CD8-positive, alpha-beta memory T cell (primary cell): ENCODE measurements around the gene ADRA1B. TPM values are rescaled to one million over a fixed set of nuclear protein-coding genes. Genes with fewer than 3 reads are reported as not detected.

ENCODE experiments used
- CTCF ChIA-PET: fragments of 350-600 bp; sonication (Branson Sonifier 250); formaldehyde crosslinking; loops from one replicate; lab custom pipeline; 2021; ENCODE audit warnings: antibody characterized with exemption; lab: Charles Lee
- POLR2A ChIA-PET: fragments of 350-600 bp; sonication (Branson Sonifier 250); formaldehyde crosslinking; loops from one replicate; lab custom pipeline; 2021; ENCODE audit warnings: antibody characterized with exemption; lab: Charles Lee
- DNase-seq, 5 donors: peaks; one replicate each; pipeline versions ENCODE4 v3.0.0 to v3.0.0-alpha.2; 2020 to 2022; ENCODE audit warnings: mixed read lengths in 1 of 5
- H3K27ac ChIP-seq: one replicate; pipeline ENCODE4 v1.7.0; 2013; ENCODE audit warnings: low read depth, mild to moderate bottlenecking, low read length, moderate library complexity
- H3K27me3 ChIP-seq: 2 replicates; pipeline ENCODE4 v1.7.0; 2013; ENCODE audit warnings: low read length, mild to moderate bottlenecking; ENCODE audit not compliant: insufficient read depth, poor library complexity, severe bottlenecking
- H3K36me3 ChIP-seq: 2 replicates; pipeline ENCODE4 v1.7.0; 2013; ENCODE audit warnings: mild to moderate bottlenecking, low read length, moderate library complexity; ENCODE audit not compliant: insufficient read depth
- H3K4me1 ChIP-seq: 2 replicates; pipeline ENCODE4 v1.7.0; 2013; ENCODE audit warnings: mild to moderate bottlenecking, low read length, moderate library complexity; ENCODE audit not compliant: insufficient read depth
- H3K4me3 ChIP-seq: 2 replicates; pipeline ENCODE4 v1.7.0; 2013; ENCODE audit warnings: mild to moderate bottlenecking, low read length
- H3K9me3 ChIP-seq: 2 replicates; pipeline ENCODE4 v1.7.0; 2013; ENCODE audit warnings: mild to moderate bottlenecking, low read length
- H3K27ac Mint-ChIP-seq, 8 donors: one replicate each; pipeline ENCODE4 v1.8.0; 2020 to 2021; ENCODE audit warnings: mixed read lengths in 8 of 8, mild to moderate bottlenecking in 6 of 8, inconsistent platforms in 3 of 8, moderate library complexity in 3 of 8
- H3K27me3 Mint-ChIP-seq, 2 donors: one replicate each; pipeline ENCODE4 v1.8.0; 2020 to 2021; ENCODE audit warnings: mixed read lengths in 2 of 2, mild to moderate bottlenecking in 1 of 2, moderate library complexity in 1 of 2
- H3K36me3 Mint-ChIP-seq, 3 donors: one replicate each; pipeline ENCODE4 v1.8.0; 2020 to 2021; ENCODE audit warnings: mixed read lengths in 3 of 3, inconsistent platforms in 1 of 3, mild to moderate bottlenecking in 1 of 3
- H3K4me1 Mint-ChIP-seq, 3 donors: one replicate each; pipeline ENCODE4 v1.8.0; 2020 to 2021; ENCODE audit warnings: mixed read lengths in 3 of 3, inconsistent platforms in 1 of 3, mild to moderate bottlenecking in 1 of 3
- H3K4me3 Mint-ChIP-seq, 7 donors: one replicate each; pipeline ENCODE4 v1.8.0; 2020 to 2021; ENCODE audit warnings: mixed read lengths in 7 of 7, mild to moderate bottlenecking in 6 of 7, moderate library complexity in 4 of 7, inconsistent platforms in 2 of 7
- H3K9me3 Mint-ChIP-seq, 5 donors: one replicate each; pipeline ENCODE4 v1.8.0; 2020 to 2022; ENCODE audit warnings: mixed read lengths in 5 of 5, mild to moderate bottlenecking in 3 of 5, moderate library complexity in 2 of 5, inconsistent platforms in 1 of 5
- polyA plus RNA-seq: library from polyadenylated mRNA; unstranded; fragments of 300-500 nt; fragmentation: Illumina TruSeq; gene quantifications from one replicate; pipeline ENCODE4 v1.2.3, GENCODE V29; 2021
- total RNA-seq, 2 experiments: library from RNA; stranded (reverse); gene quantifications; one replicate each; pipeline ENCODE4 v1.2.3, GENCODE V29; 2021

Gene ADRA1B
- total RNA-seq (not detected), polyA plus RNA-seq (not detected)

DNA sequence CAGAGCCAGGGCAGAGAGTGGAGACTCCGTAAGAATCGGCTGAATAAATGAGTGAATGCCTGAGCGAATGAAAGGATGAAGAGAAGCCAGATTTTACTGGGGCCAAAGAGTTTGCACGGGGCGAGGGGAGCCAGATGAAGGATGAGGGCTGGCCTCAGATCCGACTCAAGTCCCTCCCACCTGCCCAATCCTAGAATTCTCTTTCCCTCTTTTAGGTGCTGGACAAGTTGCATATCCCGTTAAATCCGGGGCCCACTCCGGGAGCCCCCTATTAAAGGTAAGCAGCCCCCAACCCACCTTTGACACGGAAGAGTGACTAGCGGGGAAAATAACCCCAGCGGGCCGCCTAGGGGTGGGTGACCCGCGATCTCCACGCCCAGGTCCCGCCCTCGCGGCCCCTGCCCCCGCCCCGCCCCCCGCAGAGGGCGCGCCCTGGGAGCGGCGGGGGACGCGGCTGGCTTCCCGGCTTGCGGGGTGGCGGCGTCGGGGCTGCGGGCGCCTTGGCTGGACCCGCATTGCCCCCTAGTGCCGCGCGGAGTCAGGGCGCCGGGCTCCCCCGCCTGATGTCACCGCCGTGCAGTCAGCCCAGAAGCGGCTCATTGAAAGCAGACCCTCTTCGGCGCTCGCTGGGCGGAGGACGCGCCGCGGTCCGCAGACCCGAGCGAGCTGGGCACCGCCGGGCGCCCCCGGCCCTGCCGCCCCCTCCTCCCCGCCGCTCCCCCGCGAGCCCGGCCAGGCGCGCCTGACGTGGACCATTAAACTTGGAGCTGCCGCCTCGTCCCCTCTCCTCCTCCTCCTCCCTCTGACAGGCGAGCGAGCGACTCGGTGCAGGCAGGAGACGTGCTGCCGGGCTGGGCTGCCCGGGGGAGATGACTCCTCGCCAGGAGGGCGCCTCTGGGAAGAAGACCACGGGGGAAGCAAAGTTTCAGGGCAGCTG, at the start of gene ADRA1B:
TSS of gene ADRA1B (plus strand) at position 579 of the 937 bp plus-strand sequence. CDS start 424 bp downstream, outside the sequence.
- H3K27me3 ChIP-seq = peaks cover 15% of the 10 kb centered on the region

GRCh38 chr5:159873680-159874079, 42.6 kb upstream of the ADRA1B start:
- Histone ChIP-seq H3K27ac (no peak overlapping the region), H3K9me3 (no peaks in the 10 kb centered on the region), H3K4me1 (no peaks in the 10 kb centered on the region), H3K36me3 (no peaks in the 10 kb centered on the region), H3K27me3 (peaks cover 1% of the 10 kb centered on the region), H3K4me3 (no peak overlapping the region)
- H3K4me1 Mint-ChIP-seq = no peaks in the 10 kb centered on the region
- peaks cover 18 to 45% of the 10 kb centered on the region in 2 donors for H3K27me3 Mint-ChIP-seq
- POLR2A ChIA-PET = no interaction called here
- CTCF ChIA-PET = no interaction called here
- H3K9me3 Mint-ChIP-seq = peaks cover 0 to 3% (median 0%) of the 10 kb centered on the region in 5 donors
- H3K36me3 Mint-ChIP-seq = peaks cover 0 to 4% (median 0%) of the 10 kb centered on the region in 3 donors
- no peak overlapping the region for H3K4me3 Mint-ChIP-seq
- no peak overlapping the region for H3K27ac Mint-ChIP-seq
- no peak for DNase-seq

More for the DNA sequence above, at the start of gene ADRA1B:
- Mint-ChIP-seq H3K36me3 (no peaks in the 10 kb centered on the region), H3K27ac (no peak within 1 kb of the TSS), H3K4me3 (peak within 1 kb of the TSS in 6 of 7 donors; percentile 47 to 77 (median 66)), H3K4me1 (peaks cover 10 to 11% (median 11%) of the 10 kb centered on the region in 3 donors), H3K27me3 (peaks cover 27 to 75% of the 10 kb centered on the region in 2 donors), H3K9me3 (no peaks in the 10 kb centered on the region)
- H3K4me1 ChIP-seq = no peaks in the 10 kb centered on the region
- no peaks in the 10 kb centered on the region for H3K9me3 ChIP-seq
- peak in 4 of 5 donors; percentile 11 to 39 (median 17) for DNase-seq
- H3K4me3 ChIP-seq = no peak within 1 kb of the TSS
- ChIA-PET CTCF (no interaction called here), POLR2A (no interaction called here)
- no peaks in the 10 kb centered on the region for H3K36me3 ChIP-seq
- no peak within 1 kb of the TSS for H3K27ac ChIP-seq

DNA sequence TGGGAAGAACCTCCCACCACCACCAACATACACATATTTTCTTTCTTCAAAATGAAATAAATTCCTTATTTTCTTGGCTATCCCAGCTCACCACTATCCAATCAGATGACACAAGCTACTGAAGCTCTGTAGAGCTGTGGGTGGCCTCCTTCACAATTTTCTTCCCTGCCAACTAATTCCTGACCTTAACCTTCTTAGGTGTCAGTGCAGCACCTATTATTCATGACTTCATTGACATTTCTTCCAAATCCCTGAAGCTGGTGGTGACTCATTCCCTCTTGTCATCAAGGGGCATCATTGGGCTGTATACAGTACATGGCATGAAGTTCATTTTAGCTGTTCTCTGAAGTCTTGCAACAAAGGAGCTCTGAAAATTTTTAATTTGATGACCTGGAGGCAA, 42.0 kb upstream of the ADRA1B start:
- no peak for DNase-seq
- Histone ChIP-seq H3K27ac (no peak overlapping the region), H3K9me3 (no peaks in the 10 kb centered on the region), H3K4me3 (no peak overlapping the region), H3K4me1 (no peaks in the 10 kb centered on the region), H3K36me3 (no peaks in the 10 kb centered on the region), H3K27me3 (peaks cover 4% of the 10 kb centered on the region)
- CTCF ChIA-PET = no interaction called here
- Mint-ChIP-seq H3K36me3 (peaks cover 0 to 4% (median 0%) of the 10 kb centered on the region in 3 donors), H3K4me3 (peak overlapping the region in 1 of 7 donors; percentile 44), H3K9me3 (peaks cover 0 to 3% (median 0%) of the 10 kb centered on the region in 5 donors), H3K27ac (peak overlapping the region in 1 of 8 donors; percentile 94), H3K27me3 (peaks cover 20 to 47% of the 10 kb centered on the region in 2 donors), H3K4me1 (no peaks in the 10 kb centered on the region)
- POLR2A ChIA-PET = no interaction called here

GRCh38 chr5:159877016-159877415, 39.3 kb upstream of the ADRA1B start:
- POLR2A ChIA-PET = no interaction called here
- no peaks in the 10 kb centered on the region for H3K9me3 ChIP-seq
- H3K27ac Mint-ChIP-seq = peak overlapping the region in 1 of 8 donors; percentile 64
- peaks cover 23 to 65% of the 10 kb centered on the region in 2 donors for H3K27me3 Mint-ChIP-seq
- H3K36me3 ChIP-seq = no peaks in the 10 kb centered on the region
- H3K4me3 Mint-ChIP-seq = no peak overlapping the region
- peaks cover 8% of the 10 kb centered on the region for H3K27me3 ChIP-seq
- DNase-seq = no peak
- H3K27ac ChIP-seq = no peak overlapping the region
- H3K4me3 ChIP-seq = no peak overlapping the region
- peaks cover 0 to 3% (median 0%) of the 10 kb centered on the region in 5 donors for H3K9me3 Mint-ChIP-seq
- CTCF ChIA-PET = no interaction called here
- no peaks in the 10 kb centered on the region for H3K4me1 Mint-ChIP-seq
- peaks cover 0 to 4% (median 0%) of the 10 kb centered on the region in 3 donors for H3K36me3 Mint-ChIP-seq
- no peaks in the 10 kb centered on the region for H3K4me1 ChIP-seq

- Mint-ChIP-seq H3K9me3 (peaks cover 0 to 3% (median 0%) of the 10 kb centered on the region in 5 donors), H3K4me3 (no peak overlapping the region), H3K36me3 (peaks cover 0 to 4% (median 0%) of the 10 kb centered on the region in 3 donors), H3K4me1 (no peaks in the 10 kb centered on the region), H3K27ac (no peak overlapping the region), H3K27me3 (peaks cover 23 to 68% of the 10 kb centered on the region in 2 donors)
- no peak for DNase-seq
- ChIA-PET CTCF (no interaction called here), POLR2A (no interaction called here)
- H3K9me3 ChIP-seq = no peaks in the 10 kb centered on the region
- H3K27me3 ChIP-seq = peaks cover 8% of the 10 kb centered on the region
- no peaks in the 10 kb centered on the region for H3K4me1 ChIP-seq
- no peaks in the 10 kb centered on the region for H3K36me3 ChIP-seq
- no peak overlapping the region for H3K27ac ChIP-seq
- H3K4me3 ChIP-seq = no peak overlapping the region
Measured at GRCh38 chr5:159877894-159878448, 38.3 kb upstream of the ADRA1B start.

- Histone ChIP-seq H3K36me3 (no peaks in the 10 kb centered on the region), H3K9me3 (no peaks in the 10 kb centered on the region), H3K4me1 (no peaks in the 10 kb centered on the region), H3K4me3 (no peak overlapping the region), H3K27me3 (peaks cover 8% of the 10 kb centered on the region), H3K27ac (no peak overlapping the region)
- Mint-ChIP-seq H3K27me3 (peaks cover 23 to 60% of the 10 kb centered on the region in 2 donors), H3K9me3 (no peaks in the 10 kb centered on the region), H3K36me3 (no peaks in the 10 kb centered on the region), H3K27ac (no peak overlapping the region), H3K4me3 (no peak overlapping the region), H3K4me1 (no peaks in the 10 kb centered on the region)
- CTCF ChIA-PET = no interaction called here
- POLR2A ChIA-PET = no interaction called here
- DNase-seq = no peak
Measured at GRCh38 chr5:159878988-159879471, 37.3 kb upstream of the ADRA1B start.

GRCh38 chr5:159880676-159881075, 35.6 kb upstream of the ADRA1B start:
- H3K9me3 Mint-ChIP-seq = no peaks in the 10 kb centered on the region

DNA sequence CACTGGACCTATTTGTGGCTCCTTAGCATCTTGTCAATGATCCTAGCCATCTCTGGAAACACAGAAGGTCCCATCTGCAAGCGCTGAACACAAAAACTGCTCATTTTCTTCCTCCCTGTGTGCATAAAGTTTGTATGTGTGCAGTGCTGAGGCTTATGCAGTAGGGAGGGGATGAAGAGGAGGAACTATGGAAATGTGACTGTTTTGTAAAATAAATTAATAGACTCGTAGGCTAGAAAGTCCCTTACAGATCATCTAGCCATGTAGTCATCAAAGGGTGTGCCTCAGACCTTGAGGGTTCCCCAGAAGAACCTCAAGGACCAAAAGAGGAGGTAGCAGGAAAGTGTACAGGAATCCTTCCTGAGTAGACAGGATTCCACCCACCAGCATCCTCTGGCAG, 34.3 kb upstream of the ADRA1B start:
- ChIA-PET CTCF (no interaction called here), POLR2A (no interaction called here)
- Histone ChIP-seq H3K27me3 (peaks cover 8% of the 10 kb centered on the region), H3K4me3 (no peak overlapping the region), H3K36me3 (no peaks in the 10 kb centered on the region), H3K4me1 (no peaks in the 10 kb centered on the region), H3K27ac (no peak overlapping the region), H3K9me3 (no peaks in the 10 kb centered on the region)
- no peak overlapping the region for H3K27ac Mint-ChIP-seq
- no peaks in the 10 kb centered on the region for H3K9me3 Mint-ChIP-seq
- H3K27me3 Mint-ChIP-seq = peaks cover 19 to 40% of the 10 kb centered on the region in 2 donors
- DNase-seq = no peak
- no peak overlapping the region for H3K4me3 Mint-ChIP-seq
- H3K36me3 Mint-ChIP-seq = no peaks in the 10 kb centered on the region
- H3K4me1 Mint-ChIP-seq = no peaks in the 10 kb centered on the region

More at GRCh38 chr5:159880676-159881075, 35.6 kb upstream of the ADRA1B start:
- Histone ChIP-seq H3K36me3 (no peaks in the 10 kb centered on the region), H3K27ac (no peak overlapping the region), H3K27me3 (peaks cover 8% of the 10 kb centered on the region), H3K4me1 (no peaks in the 10 kb centered on the region), H3K9me3 (no peaks in the 10 kb centered on the region), H3K4me3 (no peak overlapping the region)
- Mint-ChIP-seq H3K27ac (no peak overlapping the region), H3K27me3 (peaks cover 19 to 47% of the 10 kb centered on the region in 2 donors), H3K4me1 (no peaks in the 10 kb centered on the region), H3K36me3 (no peaks in the 10 kb centered on the region), H3K4me3 (no peak overlapping the region)
- ChIA-PET CTCF (no interaction called here), POLR2A (no interaction called here)
- no peak for DNase-seq
